PC-9 (cell line): ENCODE measurements around the gene CPAMD8.

Experiments used
- EZH2 ChIP-seq: fragments of 200-600 bp; sonication (generic); IDR thresholded peaks from 2 replicates; pipeline ENCODE4 v1.8.0; 2017; ENCODE audit warnings: antibody characterized with exemption, low read depth
- TF ChIP-seq, protein P1 (sequence below): fragments of 200-600 bp; sonication (generic); conservative IDR thresholded peaks from 2 replicates; pipeline ENCODE4 v1.6.1; 2017; ENCODE audit warnings: mixed run types, antibody characterized with exemption, mild to moderate bottlenecking, moderate library complexity

DNA sequence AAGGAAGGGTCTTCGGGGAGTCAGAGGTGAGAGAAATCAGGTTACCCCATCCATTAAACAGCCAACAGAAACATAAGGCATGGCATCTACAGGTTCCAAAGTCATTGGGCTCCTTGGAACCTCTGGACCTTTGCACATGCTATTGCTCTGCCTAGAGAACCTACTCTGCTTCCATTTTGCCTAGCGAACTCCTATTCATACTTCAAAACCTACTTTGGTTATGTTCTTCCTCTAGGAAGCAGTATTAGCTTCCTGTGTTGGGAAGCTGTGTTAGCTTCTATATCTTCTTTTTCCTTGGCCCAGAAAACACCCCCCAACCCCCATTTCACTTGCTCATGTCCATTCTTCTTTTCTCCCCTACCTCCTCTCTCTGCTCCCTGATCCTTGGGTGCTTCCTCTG, 98.3 kb downstream of the CPAMD8 start:
- TF ChIP-seq, protein P1, sequence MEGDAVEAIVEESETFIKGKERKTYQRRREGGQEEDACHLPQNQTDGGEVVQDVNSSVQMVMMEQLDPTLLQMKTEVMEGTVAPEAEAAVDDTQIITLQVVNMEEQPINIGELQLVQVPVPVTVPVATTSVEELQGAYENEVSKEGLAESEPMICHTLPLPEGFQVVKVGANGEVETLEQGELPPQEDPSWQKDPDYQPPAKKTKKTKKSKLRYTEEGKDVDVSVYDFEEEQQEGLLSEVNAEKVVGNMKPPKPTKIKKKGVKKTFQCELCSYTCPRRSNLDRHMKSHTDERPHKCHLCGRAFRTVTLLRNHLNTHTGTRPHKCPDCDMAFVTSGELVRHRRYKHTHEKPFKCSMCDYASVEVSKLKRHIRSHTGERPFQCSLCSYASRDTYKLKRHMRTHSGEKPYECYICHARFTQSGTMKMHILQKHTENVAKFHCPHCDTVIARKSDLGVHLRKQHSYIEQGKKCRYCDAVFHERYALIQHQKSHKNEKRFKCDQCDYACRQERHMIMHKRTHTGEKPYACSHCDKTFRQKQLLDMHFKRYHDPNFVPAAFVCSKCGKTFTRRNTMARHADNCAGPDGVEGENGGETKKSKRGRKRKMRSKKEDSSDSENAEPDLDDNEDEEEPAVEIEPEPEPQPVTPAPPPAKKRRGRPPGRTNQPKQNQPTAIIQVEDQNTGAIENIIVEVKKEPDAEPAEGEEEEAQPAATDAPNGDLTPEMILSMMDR: no peak
- TF ChIP-seq EZH2: no peak
